GM12892 (cell line): Measurements from ENCODE around the gene HIRIP3.

ENCODE experiments used
- DNase-seq: peaks from one replicate; pipeline ENCODE4 v3.0.0; 2011; ENCODE audit not compliant: insufficient read length
- FAIRE-seq: peaks from 2 replicates; lab custom pipeline; 2011; peaks lifted over from hg19 to GRCh38; lab: Jason Lieb, UNC
- POLR2A ChIP-seq: IDR thresholded peaks from 2 replicates; pipeline ENCODE4 v1.6.1; 2011; ENCODE audit warnings: low read depth, low read length, control low read depth
- POLR2AphosphoS5 ChIP-seq: IDR thresholded peaks from 2 replicates; pipeline ENCODE4 v1.6.1; 2011; ENCODE audit warnings: low read depth, low read length, control low read depth
- TAF1 ChIP-seq: IDR thresholded peaks from 2 replicates; pipeline ENCODE4 v1.6.1; 2011; ENCODE audit warnings: low read depth, mild to moderate bottlenecking, control low read depth, low read length, borderline replicate concordance

The HIRIP3 gene

DNA sequence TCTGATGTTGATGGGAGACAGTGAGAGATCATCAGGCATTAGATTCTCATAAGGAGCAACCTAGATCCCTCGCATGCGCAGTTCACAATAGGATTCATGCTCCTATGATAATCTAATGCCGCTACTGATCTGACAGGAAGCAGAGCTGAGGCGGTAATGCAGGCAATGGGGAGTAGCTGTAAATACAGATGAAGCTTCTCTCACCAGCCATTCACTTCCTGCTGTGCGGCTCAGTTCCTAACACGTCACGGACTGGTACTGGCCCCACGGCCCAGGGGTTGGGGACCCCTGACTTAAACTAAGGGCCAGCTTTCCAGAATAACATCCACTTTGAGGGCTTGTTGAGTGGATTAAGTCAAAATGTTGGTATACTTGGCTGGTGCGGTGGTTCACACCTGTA is 36.1 kb downstream of the HIRIP3 start:
- DNase-seq: no peak
- FAIRE-seq: no peak
- no peak for TF ChIP-seq POLR2A

GRCh38 chr16:29958756-29959155 is 36.7 kb downstream of the HIRIP3 start:
- TF ChIP-seq POLR2A: no peak
- FAIRE-seq (no peak), DNase-seq (no peak)

- no peak for FAIRE-seq
- DNase-seq: no peak
- no peak for TF ChIP-seq POLR2AphosphoS5
- TF ChIP-seq POLR2A: no peak
Observed at GRCh38 chr16:29951625-29952365, 43.6 kb downstream of the HIRIP3 start.

DNA sequence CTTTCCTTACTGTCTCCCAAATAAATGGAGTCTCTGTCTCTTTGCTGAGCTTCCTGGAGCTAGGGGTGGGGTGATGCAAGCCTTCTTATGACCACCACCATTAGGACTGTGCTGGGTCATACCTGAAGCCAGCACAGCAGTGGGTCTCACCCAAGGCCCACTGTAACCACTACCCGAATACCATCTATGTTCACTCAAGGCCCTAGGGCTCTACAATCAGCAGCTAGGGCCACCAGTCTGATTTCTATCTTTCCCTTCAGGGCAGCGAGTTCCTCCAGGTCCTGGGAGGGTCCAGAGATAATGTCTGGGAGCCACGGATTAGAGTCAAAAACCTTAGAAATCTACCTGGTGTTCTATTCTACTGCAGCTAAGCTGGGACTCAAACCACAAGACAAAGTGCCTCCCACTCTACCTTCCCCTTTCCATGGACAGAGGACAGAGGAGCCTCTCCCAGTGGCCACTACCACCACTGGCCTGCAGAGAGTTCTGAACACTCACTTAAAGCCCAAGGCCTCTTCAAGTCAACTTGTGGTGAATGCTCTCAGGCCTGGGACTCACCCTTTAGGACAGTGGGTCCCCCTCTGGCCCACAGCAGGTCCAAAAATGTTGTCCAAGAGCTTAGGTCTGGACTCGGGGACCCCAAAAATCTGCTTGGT is 44.5 kb downstream of the HIRIP3 start:
- TF ChIP-seq POLR2A: no peak
- no peak for TF ChIP-seq TAF1
- no peak for TF ChIP-seq POLR2AphosphoS5
- no peak for FAIRE-seq
- DNase-seq: no peak

DNA sequence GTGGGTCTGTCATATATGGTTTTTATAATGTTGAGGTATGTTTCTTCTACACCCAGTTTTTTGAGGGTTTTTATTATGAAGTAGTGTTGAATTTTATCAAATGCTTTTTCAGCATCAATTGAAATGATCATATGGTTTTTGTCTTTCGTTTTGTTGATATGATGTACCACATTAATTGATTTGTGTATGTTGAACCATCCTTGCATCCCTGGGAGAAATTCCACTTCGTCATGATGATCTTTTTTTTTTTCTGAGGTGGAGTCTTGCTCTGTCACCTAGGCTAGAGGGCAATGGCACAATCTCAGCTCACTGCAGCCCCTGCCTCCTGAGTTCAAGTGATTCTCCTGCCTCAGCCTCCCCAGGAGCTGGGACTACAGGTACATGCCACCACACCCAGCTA is 47.5 kb downstream of the HIRIP3 start:
- FAIRE-seq: no peak
- DNase-seq: no peak
- TF ChIP-seq TAF1: no peak
- TF ChIP-seq POLR2AphosphoS5: no peak
- TF ChIP-seq POLR2A: no peak

DNA sequence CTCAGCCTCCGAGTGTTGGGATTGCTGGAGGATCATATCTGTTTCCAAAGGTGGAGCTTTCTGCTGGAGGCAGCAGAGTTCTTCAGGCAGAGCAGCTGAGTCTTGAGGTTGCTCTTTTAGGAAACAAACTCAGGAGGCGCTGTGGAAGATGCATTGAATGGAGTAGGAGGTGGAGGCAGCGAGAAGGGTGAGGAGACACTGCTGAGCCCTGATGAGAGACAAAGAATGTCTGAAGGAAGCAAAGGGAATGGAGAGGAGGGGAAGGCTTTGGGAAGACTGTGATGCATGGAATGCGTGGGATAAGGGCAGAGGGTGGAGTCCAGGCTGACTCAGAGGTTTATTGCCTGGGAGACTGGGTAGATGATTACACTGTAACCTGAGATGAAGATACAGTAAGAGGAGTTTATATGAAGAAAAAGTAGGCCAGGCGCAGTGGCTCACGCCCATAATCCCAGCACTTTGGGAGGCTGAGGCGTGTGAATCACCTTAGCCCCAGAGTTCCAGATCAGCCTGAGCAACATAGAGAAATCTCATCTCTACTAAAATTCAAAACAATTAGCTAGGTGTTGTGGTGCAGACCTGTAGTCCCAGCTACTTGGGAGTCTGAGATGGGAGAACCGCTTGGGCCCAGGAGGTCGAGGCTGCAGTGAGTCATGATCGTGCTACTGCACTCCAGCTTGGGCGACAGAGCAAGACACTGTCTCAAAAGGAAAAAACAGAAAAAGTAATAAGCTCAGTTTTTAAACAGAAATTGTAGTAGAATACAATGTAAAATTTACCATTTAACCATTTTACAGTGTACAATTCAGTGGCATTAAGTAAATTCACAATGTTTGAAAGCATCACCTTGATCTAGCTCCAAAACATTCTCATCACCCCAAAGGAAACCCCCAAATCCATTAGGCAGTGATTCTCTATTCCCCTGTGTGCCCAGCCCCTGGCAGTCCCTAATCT is 51.3 kb downstream of the HIRIP3 start:
- DNase-seq (no peak), FAIRE-seq (no peak)

More for the DNA sequence above, 51.3 kb downstream of the HIRIP3 start:
- TF ChIP-seq TAF1: no peak
- TF ChIP-seq POLR2AphosphoS5: no peak
- TF ChIP-seq POLR2A: no peak
